H1 (cell line): ENCODE data around the gene GRPR. TPM values are rescaled to one million over a fixed set of nuclear protein-coding genes. Genes with fewer than 3 reads are reported as not detected.

ENCODE experiments used
- RFX5 ChIP-seq: IDR thresholded peaks from 2 replicates; pipeline ENCODE4 v1.6.1; 2011; ENCODE audit warnings: low read depth, low read length, improper control_type of control experiment, borderline replicate concordance
- SUZ12 ChIP-seq: fragments of 200-600 bp; sonication (generic); IDR thresholded peaks from 2 replicates; pipeline ENCODE4 v1.6.1; 2012; ENCODE audit warnings: mild to moderate bottlenecking, inconsistent platforms, low read length, moderate library complexity, mixed read lengths
- polyA plus RNA-seq, 7 experiments: library from polyadenylated mRNA; depleted of rRNA in 3 of 7; stranded (reverse) in 5 of 7; unstranded in 2 of 7; fragments of >200 nt in 5 of 7; fragments of 200-250 nt in 2 of 7; gene quantifications; 1 replicate in 5 of 7; 2 replicates in 1 of 7; 4 replicates in 1 of 7; pipeline versions ENCODE4 v1.2.1 to v1.2.3, GENCODE V29; 2011 to 2013; ENCODE audit warnings: missing spikeins in 2 of 7, mixed read lengths in 2 of 7
- total RNA-seq: library from RNA; stranded (reverse); fragmentation: NEBNext Ultra II Directional; extraction: Animal tissue kit (Norgen Biotek cat#: 25700); gene quantifications from 2 replicates; pipeline ENCODE4 v1.2.1, GENCODE V29; 2021

The GRPR gene
- total and polyA plus RNA-seq, 2 of the 8 experiments (the other 6 are each of a cell fraction or from before 2014, with no cell fraction given): 18.6 to 78.4 TPM

- TF ChIP-seq RFX5 (no peak), SUZ12 (no peak)
Measured at GRCh38 chrX:16103625-16104024, 19.7 kb upstream of the GRPR start (continued).
